Mesenchymal stem cell (in vitro differentiated cells and primary cell): ENCODE measurements around the gene ADAMTS18.

Experiments used
- DNase-seq: peaks from one replicate; pipeline ENCODE4 v3.0.0-alpha.2; 2013
- H2AFZ ChIP-seq: one replicate; pipeline ENCODE4 v1.6.1; 2013; ENCODE audit warnings: low read depth, mild to moderate bottlenecking, control low read depth, inconsistent platforms, low read length, moderate library complexity
- H2AK5ac ChIP-seq: 2 replicates; pipeline ENCODE4 v1.6.1; 2013; ENCODE audit warnings: low read length, moderate library complexity, mild to moderate bottlenecking, inconsistent platforms; ENCODE audit not compliant: severe bottlenecking
- H2BK120ac ChIP-seq: one replicate; pipeline ENCODE4 v1.6.1; 2013; ENCODE audit warnings: low read depth, mild to moderate bottlenecking, inconsistent platforms, low read length, moderate library complexity
- H2BK12ac ChIP-seq, 2 experiments: one replicate each; pipeline ENCODE4 v1.6.1; 2013; ENCODE audit warnings: inconsistent platforms in 2 of 2, low read length in 2 of 2, mild to moderate bottlenecking in 2 of 2, moderate library complexity in 2 of 2, control low read depth in 1 of 2
- H2BK15ac ChIP-seq: one replicate; pipeline ENCODE4 v1.6.1; 2013; ENCODE audit warnings: mild to moderate bottlenecking, low read depth, inconsistent platforms; ENCODE audit not compliant: poor library complexity, severe bottlenecking
- H2BK5ac ChIP-seq: 2 replicates; pipeline ENCODE4 v1.6.1; 2013; ENCODE audit warnings: low read depth, mild to moderate bottlenecking, low read length, control low read depth, inconsistent platforms; ENCODE audit not compliant: poor library complexity, severe bottlenecking
- H3K14ac ChIP-seq, 2 experiments: one replicate each; pipeline ENCODE4 v1.6.1; 2013; ENCODE audit warnings: inconsistent platforms in 2 of 2, low read length in 2 of 2, control low read depth in 1 of 2, mild to moderate bottlenecking in 1 of 2, moderate library complexity in 1 of 2
- H3K18ac ChIP-seq, 2 experiments: one replicate each; pipeline ENCODE4 v1.6.1; 2013; ENCODE audit warnings: inconsistent platforms in 2 of 2, low read length in 2 of 2, control low read depth in 1 of 2, low read depth in 1 of 2, mild to moderate bottlenecking in 1 of 2
- H3K23ac ChIP-seq, 2 experiments: one replicate each; pipeline ENCODE4 v1.6.1; 2013; ENCODE audit warnings: inconsistent platforms in 2 of 2, low read length in 2 of 2, mild to moderate bottlenecking in 2 of 2, moderate library complexity in 2 of 2, control low read depth in 1 of 2
- H3K27ac ChIP-seq: 2 replicates; pipeline ENCODE4 v1.5.1; 2013; ENCODE audit warnings: mild to moderate bottlenecking, moderate library complexity, low read length, control low read depth, inconsistent platforms; ENCODE audit not compliant: poor library complexity, severe bottlenecking
- H3K27me3 ChIP-seq, 2 experiments: 2 replicates each; pipeline versions ENCODE4 v1.6.1 to v1.7.0; 2013; ENCODE audit warnings: low read length in 2 of 2, mild to moderate bottlenecking in 2 of 2, moderate library complexity in 2 of 2, control low read depth in 1 of 2, inconsistent platforms in 1 of 2; ENCODE audit not compliant: control insufficient read depth in 1 of 2, insufficient read depth in 1 of 2
- H3K36me3 ChIP-seq, 2 experiments: 2 replicates each; pipeline versions ENCODE4 v1.6.1 to v1.7.0; 2013; ENCODE audit warnings: low read length in 2 of 2, control low read depth in 1 of 2, inconsistent platforms in 1 of 2, low read depth in 1 of 2, mild to moderate bottlenecking in 1 of 2; ENCODE audit not compliant: insufficient read depth in 2 of 2, control insufficient read depth in 1 of 2
- H3K4ac ChIP-seq, 2 experiments: one replicate each; pipeline ENCODE4 v1.6.1; 2013; ENCODE audit warnings: inconsistent platforms in 2 of 2, low read length in 2 of 2, mild to moderate bottlenecking in 2 of 2, moderate library complexity in 2 of 2, control low read depth in 1 of 2, low read depth in 1 of 2
- H3K4me1 ChIP-seq: 2 replicates; pipeline ENCODE4 v1.6.1; 2013; ENCODE audit warnings: low read depth, low read length, control low read depth; ENCODE audit not compliant: control insufficient read depth, insufficient read depth
- H3K4me2 ChIP-seq: 2 replicates; pipeline ENCODE4 v1.6.1; 2013; ENCODE audit warnings: low read length, mild to moderate bottlenecking, inconsistent platforms; ENCODE audit not compliant: poor library complexity, severe bottlenecking
- H3K4me3 ChIP-seq, 2 experiments: 2 replicates each; pipeline versions ENCODE4 v1.5.1 to v1.7.0; 2013; ENCODE audit warnings: low read length in 2 of 2, mild to moderate bottlenecking in 2 of 2, control low read depth in 1 of 2, low read depth in 1 of 2; ENCODE audit not compliant: insufficient read depth in 1 of 2
- H3K79me1 ChIP-seq: replicated peaks from 2 replicates; pipeline ENCODE4 v1.6.1; 2013; ENCODE audit warnings: mild to moderate bottlenecking, control low read depth, low read length, inconsistent platforms; ENCODE audit not compliant: poor library complexity, severe bottlenecking
- H3K9ac ChIP-seq: 2 replicates; pipeline ENCODE4 v1.7.0; 2013; ENCODE audit warnings: mild to moderate bottlenecking, low read length, moderate library complexity
- H3K9me3 ChIP-seq: 2 replicates; pipeline ENCODE4 v1.7.0; 2013; ENCODE audit warnings: mild to moderate bottlenecking, low read length; ENCODE audit not compliant: control insufficient read depth
- H4K8ac ChIP-seq: one replicate; pipeline ENCODE4 v1.6.1; 2013; ENCODE audit warnings: inconsistent platforms, mild to moderate bottlenecking, low read length, moderate library complexity
- H4K91ac ChIP-seq: one replicate; pipeline ENCODE4 v1.6.1; 2013; ENCODE audit warnings: mild to moderate bottlenecking, low read length, inconsistent platforms
- WGBS: methylation state at CpG from one replicate; pipeline ENCODE4 v1.1.7; 2013; ENCODE audit warnings: mixed read lengths; 5-methylcytosine and 5-hydroxymethylcytosine counted together

ADAMTS18 gene

DNA sequence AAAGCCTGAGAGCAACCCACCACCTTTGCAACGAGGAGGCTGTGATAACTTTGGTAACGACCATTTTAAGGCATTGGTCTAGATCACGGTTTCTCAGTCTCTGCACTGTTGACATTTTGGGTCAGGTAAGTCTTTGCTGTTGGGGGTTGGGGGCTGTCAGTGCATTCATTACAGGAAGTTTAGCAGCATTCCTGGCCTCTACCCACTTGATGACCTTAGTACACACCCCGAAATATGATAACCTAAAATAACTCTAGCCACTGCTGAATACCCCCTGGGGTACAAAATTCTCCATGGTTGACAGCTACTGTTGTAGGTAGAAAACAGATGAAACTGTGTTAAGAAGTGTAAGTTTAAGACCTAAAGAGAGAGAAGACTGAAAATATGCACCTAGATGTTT is 36.3 kb downstream of the ADAMTS18 start:
- no peaks in the 10 kb centered on the region for H3K9me3 ChIP-seq
- no peaks in the 10 kb centered on the region for H3K36me3 ChIP-seq
- H3K14ac ChIP-seq = no peak overlapping the region
- no peak overlapping the region for H4K8ac ChIP-seq
- DNase-seq = no peak
- H2BK120ac ChIP-seq = no peak overlapping the region
- H3K9ac ChIP-seq = no peak overlapping the region
- H2BK15ac ChIP-seq = no peak overlapping the region
- H3K27me3 ChIP-seq = peaks cover 0 to 6% of the 10 kb centered on the region in 2 experiments
- H3K23ac ChIP-seq = no peak overlapping the region
- H3K79me1 ChIP-seq = no peaks in the 10 kb centered on the region
- no peak overlapping the region for H3K18ac ChIP-seq
- H3K4ac ChIP-seq = no peak overlapping the region
- H3K4me1 ChIP-seq = no peaks in the 10 kb centered on the region
- H3K4me3 ChIP-seq = no peak overlapping the region
- H2AFZ ChIP-seq = no peak overlapping the region
- WGBS = 40% methylated on average over 3 of the region's 4 CpGs
- H4K91ac ChIP-seq = no peak overlapping the region
- no peak overlapping the region for H3K4me2 ChIP-seq
- H2AK5ac ChIP-seq = no peak overlapping the region
- H3K27ac ChIP-seq = no peak overlapping the region
- H2BK5ac ChIP-seq = no peak overlapping the region
- H2BK12ac ChIP-seq = no peak overlapping the region

DNA sequence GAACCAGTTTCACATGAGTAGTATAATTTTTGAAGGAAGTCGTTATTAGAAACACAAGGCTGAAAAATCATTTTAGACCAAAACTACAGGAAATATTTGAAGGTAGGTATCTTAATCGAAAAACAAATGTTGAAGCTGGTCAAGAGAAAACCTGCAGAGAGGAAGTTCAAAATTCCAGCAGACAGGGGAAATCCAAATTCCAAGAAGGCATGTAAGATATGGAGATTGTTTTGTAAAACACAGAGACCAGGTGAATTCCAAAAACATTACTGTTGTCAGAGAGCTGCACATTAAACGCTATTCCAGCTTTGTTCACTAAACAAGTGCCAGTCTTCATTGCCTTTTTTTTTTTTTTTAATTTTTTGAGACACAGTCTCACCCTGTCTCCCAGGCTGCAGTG is 38.4 kb downstream of the ADAMTS18 start:
- Histone ChIP-seq H2AK5ac (no peak overlapping the region), H3K9me3 (no peaks in the 10 kb centered on the region), H3K27me3 (peaks cover 0 to 5% of the 10 kb centered on the region in 2 experiments), H3K18ac (no peak overlapping the region), H2BK15ac (no peak overlapping the region), H3K4me2 (no peak overlapping the region), H2BK120ac (no peak overlapping the region), H2BK12ac (no peak overlapping the region), H3K4ac (no peak overlapping the region), H3K79me1 (no peaks in the 10 kb centered on the region), H2BK5ac (no peak overlapping the region), H3K36me3 (no peaks in the 10 kb centered on the region), H3K27ac (no peak overlapping the region), H4K8ac (no peak overlapping the region), H3K9ac (no peak overlapping the region), H2AFZ (no peak overlapping the region), H3K14ac (no peak overlapping the region), H3K4me3 (no peak overlapping the region), H3K4me1 (no peaks in the 10 kb centered on the region), H4K91ac (no peak overlapping the region), H3K23ac (no peak overlapping the region)
- no peak for DNase-seq
- 88% methylated on average over 2 of the region's 3 CpGs for WGBS

DNA sequence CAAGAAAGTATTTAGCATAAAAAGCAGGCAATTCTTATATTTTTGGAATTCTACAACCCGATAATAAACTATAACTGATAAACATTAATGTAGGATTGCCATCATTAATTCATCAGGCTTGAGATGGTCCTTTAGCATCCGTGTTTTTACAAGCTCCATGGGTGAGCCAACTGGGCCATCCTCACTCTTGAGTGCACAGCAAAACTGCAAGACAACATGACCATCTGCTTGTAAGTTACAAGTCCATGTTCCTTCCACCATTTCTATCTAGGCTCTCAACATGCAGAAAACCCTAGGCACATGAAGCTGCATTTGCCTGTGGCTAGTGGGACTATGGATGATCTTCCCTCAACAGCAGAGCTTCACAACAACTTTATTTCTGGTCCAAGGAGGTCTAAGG is 40.1 kb downstream of the ADAMTS18 start:
- Histone ChIP-seq H2AK5ac (no peak overlapping the region), H3K27me3 (peaks cover 0 to 5% of the 10 kb centered on the region in 2 experiments), H2BK15ac (no peak overlapping the region), H3K4me1 (no peaks in the 10 kb centered on the region), H3K4me3 (no peak overlapping the region), H3K23ac (no peak overlapping the region), H3K18ac (no peak overlapping the region), H3K36me3 (no peaks in the 10 kb centered on the region), H4K8ac (no peak overlapping the region), H3K79me1 (no peaks in the 10 kb centered on the region), H3K27ac (no peak overlapping the region), H3K9me3 (no peaks in the 10 kb centered on the region), H4K91ac (no peak overlapping the region), H2BK12ac (no peak overlapping the region), H3K4me2 (no peak overlapping the region), H3K14ac (no peak overlapping the region), H2AFZ (no peak overlapping the region), H3K4ac (no peak overlapping the region), H2BK120ac (no peak overlapping the region), H2BK5ac (no peak overlapping the region), H3K9ac (no peak overlapping the region)
- whole genome bisulfite sequencing = 88% methylated on average over 2 of the region's 2 CpGs
- DNase-seq = no peak

DNA sequence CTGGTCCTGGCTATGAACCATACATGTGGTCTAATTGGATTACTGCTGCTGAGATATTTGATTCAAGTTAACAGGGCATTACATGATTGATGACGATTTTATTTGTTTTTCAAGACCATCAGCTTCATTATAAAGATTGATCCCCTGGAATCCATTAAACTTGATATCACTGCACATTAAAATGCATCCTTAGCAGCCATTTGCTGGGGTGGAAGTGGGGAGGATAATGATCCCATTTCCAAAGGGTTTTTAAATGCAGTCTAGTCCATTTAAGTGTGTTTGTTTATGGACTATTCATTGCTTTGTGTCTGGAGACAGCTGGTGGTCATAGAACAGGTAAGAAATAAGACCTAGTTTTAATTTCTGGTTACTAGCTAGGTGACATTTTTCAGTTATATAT is 40.9 kb downstream of the ADAMTS18 start:
- DNase-seq = no peak
- no peaks in the 10 kb centered on the region for H3K4me1 ChIP-seq
- H3K27ac ChIP-seq = no peak overlapping the region
- no peak overlapping the region for H3K18ac ChIP-seq
- H3K9ac ChIP-seq = no peak overlapping the region
- no peak overlapping the region for H2BK15ac ChIP-seq
- no peak overlapping the region for H3K14ac ChIP-seq
- no peak overlapping the region for H3K4me2 ChIP-seq
- H3K4me3 ChIP-seq = no peak overlapping the region
- peaks cover 0 to 5% of the 10 kb centered on the region in 2 experiments for H3K27me3 ChIP-seq
- H2BK120ac ChIP-seq = no peak overlapping the region
- no peak overlapping the region for H3K23ac ChIP-seq
- no peak overlapping the region for H2BK5ac ChIP-seq
- H2AK5ac ChIP-seq = no peak overlapping the region
- no peak overlapping the region for H4K91ac ChIP-seq
- no peaks in the 10 kb centered on the region for H3K79me1 ChIP-seq
- no peak overlapping the region for H3K4ac ChIP-seq
- no peak overlapping the region for H2BK12ac ChIP-seq
- no peak overlapping the region for H4K8ac ChIP-seq
- H3K36me3 ChIP-seq = no peaks in the 10 kb centered on the region
- no CpG with 5 or more reads among the region's 1 CpG for WGBS
- H2AFZ ChIP-seq = no peak overlapping the region
- H3K9me3 ChIP-seq = no peaks in the 10 kb centered on the region
